ENCODE measurements around the gene RAP1GDS1.

The RAP1GDS1 gene

GRCh38 chr4:98289375-98289774 lies 28.2 kb downstream of the RAP1GDS1 start:
- Histone ChIP-seq H3K27ac (ENCODE audit: low read depth, low read length) (no peak overlapping the region), H3K27me3 (ENCODE audit: control insufficient read depth in 1 of 2, insufficient read depth in 2 of 2, low read length in 2 of 2) (no peaks in the 10 kb centered on the region), H3K9ac (ENCODE audit: low read length) (no peak overlapping the region), H3K4me3 (ENCODE audit: low read depth in 1 of 2, low read length in 2 of 2) (no peak overlapping the region), H3K4me1 (ENCODE audit: insufficient read depth, low read length) (peaks cover 9% of the 10 kb centered on the region), H3K36me3 (ENCODE audit: insufficient read depth, low read length) (no peaks in the 10 kb centered on the region), H3K9me3 (ENCODE audit: low read length) (no peaks in the 10 kb centered on the region)

- no peaks in the 10 kb centered on the region for H3K36me3 ChIP-seq (ENCODE audit: insufficient read depth, low read length)
- no peak overlapping the region for H3K9ac ChIP-seq (ENCODE audit: low read length)
- no peaks in the 10 kb centered on the region for H3K27me3 ChIP-seq (ENCODE audit: control insufficient read depth in 1 of 2, insufficient read depth in 2 of 2, low read length in 2 of 2)
- H3K9me3 ChIP-seq (ENCODE audit: low read length), result no peaks in the 10 kb centered on the region
- H3K4me1 ChIP-seq (ENCODE audit: insufficient read depth, low read length), result peaks cover 9% of the 10 kb centered on the region
- H3K4me3 ChIP-seq (ENCODE audit: low read depth in 1 of 2, low read length in 2 of 2), result no peak overlapping the region
- no peak overlapping the region for H3K27ac ChIP-seq (ENCODE audit: low read depth, low read length)
These were observed 29.3 kb downstream of the RAP1GDS1 start for GRCh38 chr4:98290511-98290910.

- Histone ChIP-seq H3K9me3 (ENCODE audit: low read length) (no peaks in the 10 kb centered on the region), H3K4me1 (ENCODE audit: insufficient read depth, low read length) (peaks cover 9% of the 10 kb centered on the region), H3K27ac (ENCODE audit: low read depth, low read length) (no peak overlapping the region), H3K36me3 (ENCODE audit: insufficient read depth, low read length) (no peaks in the 10 kb centered on the region), H3K4me3 (ENCODE audit: low read depth in 1 of 2, low read length in 2 of 2) (no peak overlapping the region), H3K9ac (ENCODE audit: low read length) (no peak overlapping the region), H3K27me3 (ENCODE audit: control insufficient read depth in 1 of 2, insufficient read depth in 2 of 2, low read length in 2 of 2) (no peaks in the 10 kb centered on the region)
These were observed 32.1 kb downstream of the RAP1GDS1 start for GRCh38 chr4:98293104-98293887.

- H3K4me1 ChIP-seq (ENCODE audit: insufficient read depth, low read length), result no peaks in the 10 kb centered on the region
These were observed 36.8 kb downstream of the RAP1GDS1 start for GRCh38 chr4:98298022-98298421.

GRCh38 chr4:98300706-98301105 lies 39.5 kb downstream of the RAP1GDS1 start:
- H3K9me3 ChIP-seq (ENCODE audit: low read length), result no peaks in the 10 kb centered on the region
- no peak overlapping the region for H3K27ac ChIP-seq (ENCODE audit: low read depth, low read length)

More at GRCh38 chr4:98298022-98298421, 36.8 kb downstream of the RAP1GDS1 start:
- H3K36me3 ChIP-seq (ENCODE audit: insufficient read depth, low read length), result no peaks in the 10 kb centered on the region
- H3K27ac ChIP-seq (ENCODE audit: low read depth, low read length), result no peak overlapping the region
- no peaks in the 10 kb centered on the region for H3K9me3 ChIP-seq (ENCODE audit: low read length)
- H3K9ac ChIP-seq (ENCODE audit: low read length), result no peak overlapping the region
- H3K27me3 ChIP-seq (ENCODE audit: control insufficient read depth in 1 of 2, insufficient read depth in 2 of 2, low read length in 2 of 2), result no peaks in the 10 kb centered on the region
- H3K4me3 ChIP-seq (ENCODE audit: low read depth in 1 of 2, low read length in 2 of 2), result no peak overlapping the region

GRCh38 chr4:98305576-98305975 lies 44.4 kb downstream of the RAP1GDS1 start:
- Histone ChIP-seq H3K4me3 (ENCODE audit: low read depth in 1 of 2, low read length in 2 of 2) (no peak overlapping the region), H3K27me3 (ENCODE audit: control insufficient read depth in 1 of 2, insufficient read depth in 2 of 2, low read length in 2 of 2) (no peaks in the 10 kb centered on the region), H3K9ac (ENCODE audit: low read length) (no peak overlapping the region), H3K27ac (ENCODE audit: low read depth, low read length) (no peak overlapping the region), H3K4me1 (ENCODE audit: insufficient read depth, low read length) (no peaks in the 10 kb centered on the region), H3K36me3 (ENCODE audit: insufficient read depth, low read length) (no peaks in the 10 kb centered on the region), H3K9me3 (ENCODE audit: low read length) (no peaks in the 10 kb centered on the region)

More at GRCh38 chr4:98300706-98301105, 39.5 kb downstream of the RAP1GDS1 start:
- Histone ChIP-seq H3K4me3 (ENCODE audit: low read depth in 1 of 2, low read length in 2 of 2) (no peak overlapping the region), H3K36me3 (ENCODE audit: insufficient read depth, low read length) (no peaks in the 10 kb centered on the region), H3K9ac (ENCODE audit: low read length) (no peak overlapping the region), H3K4me1 (ENCODE audit: insufficient read depth, low read length) (no peaks in the 10 kb centered on the region), H3K27me3 (ENCODE audit: control insufficient read depth in 1 of 2, insufficient read depth in 2 of 2, low read length in 2 of 2) (no peaks in the 10 kb centered on the region)

GRCh38 chr4:98310867-98311266 lies 49.7 kb downstream of the RAP1GDS1 start:
- Histone ChIP-seq H3K4me1 (ENCODE audit: insufficient read depth, low read length) (no peaks in the 10 kb centered on the region), H3K27ac (ENCODE audit: low read depth, low read length) (no peak overlapping the region), H3K9me3 (ENCODE audit: low read length) (no peaks in the 10 kb centered on the region), H3K4me3 (ENCODE audit: low read depth in 1 of 2, low read length in 2 of 2) (no peak overlapping the region), H3K36me3 (ENCODE audit: insufficient read depth, low read length) (no peaks in the 10 kb centered on the region), H3K27me3 (ENCODE audit: control insufficient read depth in 1 of 2, insufficient read depth in 2 of 2, low read length in 2 of 2) (no peaks in the 10 kb centered on the region), H3K9ac (ENCODE audit: low read length) (no peak overlapping the region)

- no peak overlapping the region for H3K27ac ChIP-seq (ENCODE audit: low read depth, low read length)
- no peaks in the 10 kb centered on the region for H3K4me1 ChIP-seq (ENCODE audit: insufficient read depth, low read length)
- H3K36me3 ChIP-seq (ENCODE audit: insufficient read depth, low read length), result no peaks in the 10 kb centered on the region
- no peaks in the 10 kb centered on the region for H3K9me3 ChIP-seq (ENCODE audit: low read length)
- no peak overlapping the region for H3K4me3 ChIP-seq (ENCODE audit: low read depth in 1 of 2, low read length in 2 of 2)
- no peaks in the 10 kb centered on the region for H3K27me3 ChIP-seq (ENCODE audit: control insufficient read depth in 1 of 2, insufficient read depth in 2 of 2, low read length in 2 of 2)
- no peak overlapping the region for H3K9ac ChIP-seq (ENCODE audit: low read length)
These were observed 50.5 kb downstream of the RAP1GDS1 start for GRCh38 chr4:98311656-98312055.

- no peaks in the 10 kb centered on the region for H3K36me3 ChIP-seq (ENCODE audit: insufficient read depth, low read length)
- H3K9ac ChIP-seq (ENCODE audit: low read length), result no peak overlapping the region
- H3K27me3 ChIP-seq (ENCODE audit: control insufficient read depth in 1 of 2, insufficient read depth in 2 of 2, low read length in 2 of 2), result no peaks in the 10 kb centered on the region
- H3K27ac ChIP-seq (ENCODE audit: low read depth, low read length), result no peak overlapping the region
- H3K9me3 ChIP-seq (ENCODE audit: low read length), result no peaks in the 10 kb centered on the region
- no peak overlapping the region for H3K4me3 ChIP-seq (ENCODE audit: low read depth in 1 of 2, low read length in 2 of 2)
- H3K4me1 ChIP-seq (ENCODE audit: insufficient read depth, low read length), result no peaks in the 10 kb centered on the region
These were observed 53.8 kb downstream of the RAP1GDS1 start for GRCh38 chr4:98314791-98315565.

GRCh38 chr4:98318521-98318920 lies 57.3 kb downstream of the RAP1GDS1 start:
- Histone ChIP-seq H3K4me1 (ENCODE audit: insufficient read depth, low read length) (no peaks in the 10 kb centered on the region), H3K4me3 (ENCODE audit: low read depth in 1 of 2, low read length in 2 of 2) (no peak overlapping the region), H3K36me3 (ENCODE audit: insufficient read depth, low read length) (no peaks in the 10 kb centered on the region), H3K27me3 (ENCODE audit: control insufficient read depth in 1 of 2, insufficient read depth in 2 of 2, low read length in 2 of 2) (no peaks in the 10 kb centered on the region), H3K9me3 (ENCODE audit: low read length) (no peaks in the 10 kb centered on the region), H3K9ac (ENCODE audit: low read length) (no peak overlapping the region), H3K27ac (ENCODE audit: low read depth, low read length) (no peak overlapping the region)

- Histone ChIP-seq H3K36me3 (ENCODE audit: insufficient read depth, low read length) (no peaks in the 10 kb centered on the region), H3K4me1 (ENCODE audit: insufficient read depth, low read length) (no peaks in the 10 kb centered on the region), H3K9me3 (ENCODE audit: low read length) (no peaks in the 10 kb centered on the region), H3K27ac (ENCODE audit: low read depth, low read length) (no peak overlapping the region), H3K27me3 (ENCODE audit: control insufficient read depth in 1 of 2, insufficient read depth in 2 of 2, low read length in 2 of 2) (no peaks in the 10 kb centered on the region), H3K4me3 (ENCODE audit: low read depth in 1 of 2, low read length in 2 of 2) (no peak overlapping the region), H3K9ac (ENCODE audit: low read length) (no peak overlapping the region)
These were observed 57.8 kb downstream of the RAP1GDS1 start for GRCh38 chr4:98319021-98319420.

Data from muscle layer of colon (tissue), 2 donors.